HTR-8/SVneo (cell line): ENCODE results near the gene ZGLP1.
"Not testable (repeated sequence)": the region's sequence is repeated elsewhere in the genome, so short reads cannot be mapped to it uniquely, and the experiment has no call there.

ENCODE experiments used
- DNase-seq: peaks from one replicate; pipeline ENCODE4 v3.0.0; 2011; ENCODE audit warnings: low spot score, mixed read lengths; ENCODE audit not compliant: insufficient read length
- FAIRE-seq: peaks from 2 replicates; lab custom pipeline; 2011; peaks lifted over from hg19 to GRCh38; lab: Jason Lieb, UNC

The ZGLP1 gene

GRCh38 chr19:10283301-10284064 lies 26.1 kb downstream of the ZGLP1 start:
- no peak for FAIRE-seq
- no peak for DNase-seq

- not testable (repeated sequence) for DNase-seq, FAIRE-seq
These were observed 27.6 kb downstream of the ZGLP1 start for GRCh38 chr19:10282043-10282442.

GRCh38 chr19:10279737-10280442 lies 29.7 kb downstream of the ZGLP1 start:
- DNase-seq, result no peak
- no peak for FAIRE-seq

- FAIRE-seq (no peak), DNase-seq (no peak)
These were observed 30.7 kb downstream of the ZGLP1 start for GRCh38 chr19:10278935-10279334.

- no peak for FAIRE-seq
- DNase-seq, result no peak
These were observed 31.6 kb downstream of the ZGLP1 start for GRCh38 chr19:10277795-10278589.

GRCh38 chr19:10274589-10274988 lies 35.0 kb downstream of the ZGLP1 start:
- no peak for DNase-seq
- FAIRE-seq, result no peak

- FAIRE-seq, result no peak
- DNase-seq, result no peak
These were observed 38.0 kb downstream of the ZGLP1 start for GRCh38 chr19:10271543-10272086.

GRCh38 chr19:10270616-10271394 lies 38.8 kb downstream of the ZGLP1 start, which contains the start of gene ICAM1:
Gene ICAM1 (plus strand): TSS chr19:10271120. CDS start chr19:10271160, 40 bp downstream.
- FAIRE-seq (no peak), DNase-seq (peak; percentile 71)

- DNase-seq (no peak), FAIRE-seq (no peak)
These were observed 39.4 kb downstream of the ZGLP1 start for GRCh38 chr19:10270180-10270615.

GRCh38 chr19:10269333-10270179 lies 40.1 kb downstream of the ZGLP1 start:
- peak; percentile 83 for DNase-seq
- peak; percentile 70 for FAIRE-seq

GRCh38 chr19:10268071-10268470 lies 41.5 kb downstream of the ZGLP1 start:
- no peak for FAIRE-seq
- DNase-seq, result no peak

- DNase-seq (no peak), FAIRE-seq (no peak)
These were observed 42.9 kb downstream of the ZGLP1 start for GRCh38 chr19:10266706-10267105.

GRCh38 chr19:10262771-10263170 lies 46.8 kb downstream of the ZGLP1 start:
- DNase-seq (no peak), FAIRE-seq (no peak)

GRCh38 chr19:10260141-10260584 lies 49.5 kb downstream of the ZGLP1 start:
- DNase-seq, result no peak
- no peak for FAIRE-seq

- peak; percentile 72 for FAIRE-seq
- peak; percentile 78 for DNase-seq
These were observed 50.3 kb downstream of the ZGLP1 start for GRCh38 chr19:10259162-10259905.

GRCh38 chr19:10258080-10258710 lies 51.4 kb downstream of the ZGLP1 start:
- FAIRE-seq, result no peak
- no peak for DNase-seq

- no peak for FAIRE-seq
- DNase-seq, result no peak
These were observed 52.5 kb downstream of the ZGLP1 start for GRCh38 chr19:10256970-10257615.
